Endometrial microvascular endothelial cells (primary cell): ENCODE data around the gene POR. TPM values are rescaled to one million over a fixed set of nuclear protein-coding genes. Genes with fewer than 3 reads are reported as not detected.
"Not testable (repeated sequence)": the region's sequence is repeated elsewhere in the genome, so short reads cannot be mapped to it uniquely, and the experiment has no call there.

Experiments used
- in situ Hi-C: cut with HindIII; loops from 2 replicates; pipeline ENCODE4 v1.10.0; 2017; ENCODE audit warnings: low sequenced_read_pairs, low pct_unique_long_range_greater_than_20kb; ENCODE audit errors: inconsistent ontology term
- total RNA-seq: library from RNA; depleted of rRNA; stranded (reverse); fragments of >200 nt; gene quantifications from one replicate; pipeline ENCODE4 v1.2.3, GENCODE V29; 2015; ENCODE audit errors: inconsistent ontology term

The POR gene
- total RNA-seq, 1 donor from 2014 or later, result 50.1 TPM

DNA sequence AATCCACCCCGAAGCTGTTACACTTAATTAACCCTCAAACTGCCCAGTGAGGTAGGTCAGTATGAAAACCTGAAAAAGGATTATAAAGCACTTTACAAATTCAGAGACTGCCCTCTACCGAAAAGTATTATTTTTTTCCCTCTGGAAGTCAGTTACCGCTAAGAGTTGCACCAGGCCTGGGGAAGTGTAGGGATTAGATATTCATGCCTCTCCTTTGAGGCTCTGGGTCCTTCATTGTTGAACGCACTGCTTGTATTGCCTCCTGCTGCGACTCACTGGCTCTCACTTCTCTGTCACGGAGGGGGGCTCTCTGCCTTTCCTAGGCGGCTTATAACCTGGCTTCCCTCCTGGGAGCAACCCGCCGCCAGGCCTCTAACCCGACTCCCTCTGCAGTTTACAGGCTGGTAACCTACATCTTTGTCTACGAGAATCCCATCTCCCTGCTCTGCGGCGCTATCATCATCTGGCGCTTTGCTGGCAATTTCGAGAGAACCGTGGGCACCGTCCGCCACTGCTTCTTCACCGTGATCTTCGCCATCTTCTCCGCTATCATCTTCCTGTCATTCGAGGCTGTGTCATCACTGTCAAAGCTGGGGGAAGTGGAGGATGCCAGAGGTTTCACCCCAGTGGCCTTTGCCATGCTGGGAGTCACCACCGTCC is 33.4 kb upstream of the POR start:
- in situ Hi-C loops, result no loop called here

DNA sequence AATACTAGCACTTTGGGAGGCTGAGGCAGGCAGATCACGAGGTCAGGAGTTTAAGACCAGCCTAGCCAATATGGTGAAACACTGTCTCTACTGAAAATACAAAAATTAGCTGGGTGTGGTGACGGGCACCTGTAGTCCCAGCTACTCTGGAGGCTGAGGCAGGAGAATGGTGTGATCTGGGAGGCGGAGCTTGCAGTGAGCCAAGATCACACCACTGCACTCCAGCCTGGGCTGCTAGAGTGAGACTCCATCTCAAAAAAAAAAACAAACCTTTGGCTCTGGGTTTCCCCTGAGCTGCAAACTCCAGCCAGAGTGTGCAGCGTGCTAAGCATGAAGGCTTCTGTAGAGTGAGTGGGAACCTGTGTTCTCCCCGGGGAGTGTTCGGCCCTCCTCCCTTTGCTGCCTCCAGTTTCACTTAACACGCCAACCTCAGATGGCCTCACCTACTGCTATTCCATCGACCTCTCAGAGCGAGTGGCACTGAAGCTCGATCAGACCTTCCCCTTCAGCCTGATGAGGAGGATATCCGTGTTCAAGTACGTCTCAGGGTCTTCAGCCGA is 31.6 kb upstream of the POR start:
- in situ Hi-C loops, result not testable (repeated sequence)

GRCh38 chr7:75884476-75884875 is 30.5 kb upstream of the POR start:
- in situ Hi-C loops, result no loop called here

DNA sequence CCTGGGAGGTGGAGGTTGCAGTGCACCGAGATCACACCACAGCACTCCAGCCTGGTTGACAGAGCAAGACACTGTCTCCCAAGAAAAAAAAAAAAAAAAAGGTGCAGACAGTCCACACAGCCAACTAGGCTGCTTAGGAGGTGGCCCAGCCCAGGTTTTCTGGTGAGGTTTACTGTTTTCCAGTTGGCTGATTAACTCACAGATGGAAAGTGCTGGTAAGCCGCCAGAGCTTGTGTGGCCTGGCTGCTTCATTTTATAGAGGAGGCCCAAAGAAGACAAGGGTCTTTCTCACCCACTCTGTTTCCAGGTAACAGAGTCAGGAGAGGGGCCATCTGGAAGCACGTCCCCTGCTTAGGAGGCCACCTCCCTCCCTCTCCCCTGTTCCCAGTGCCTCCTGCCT is 29.9 kb upstream of the POR start:
- in situ Hi-C loops, result no loop called here

GRCh38 chr7:75887669-75888369 is 27.1 kb upstream of the POR start:
- in situ Hi-C loops, result no loop called here

- in situ Hi-C loops, result no loop called here
These were observed 26.3 kb upstream of the POR start for GRCh38 chr7:75888464-75889222.

DNA sequence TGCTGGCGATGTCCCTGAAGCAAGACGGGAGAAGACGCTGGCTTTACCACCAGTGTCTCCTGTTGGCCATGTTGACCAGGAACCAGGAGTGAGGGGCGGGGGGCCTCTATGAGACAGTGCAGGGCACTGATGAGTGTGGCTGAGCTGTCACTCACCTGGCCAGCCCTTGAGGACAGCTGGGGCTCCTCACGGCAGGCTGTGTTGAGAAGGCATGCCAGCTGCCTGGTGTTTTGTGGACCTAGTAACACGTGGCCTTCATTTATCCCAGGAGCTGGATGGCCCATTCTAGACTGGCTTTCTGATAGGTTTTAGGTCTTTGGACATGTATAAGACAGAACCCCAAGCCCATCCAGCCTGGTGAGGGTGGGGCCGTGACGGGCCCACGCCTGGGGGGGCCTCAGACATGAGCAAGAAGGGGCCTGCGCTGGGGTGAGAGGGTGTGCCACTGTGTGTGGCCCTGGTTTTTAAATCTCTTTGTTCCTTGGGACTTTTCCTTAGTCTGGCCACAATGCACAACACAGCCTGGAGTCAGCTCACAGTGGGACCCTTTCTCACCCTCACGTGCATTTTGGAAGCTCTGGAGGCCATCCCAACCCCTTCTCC is 25.6 kb upstream of the POR start:
- in situ Hi-C loops, result no loop called here

GRCh38 chr7:75889826-75890225 is 25.1 kb upstream of the POR start:
- in situ Hi-C loops, result no loop called here

GRCh38 chr7:75891237-75891636 is 23.7 kb upstream of the POR start:
- in situ Hi-C loops, result not testable (repeated sequence)

GRCh38 chr7:75891815-75892411 is 23.0 kb upstream of the POR start:
- in situ Hi-C loops, result no loop called here

DNA sequence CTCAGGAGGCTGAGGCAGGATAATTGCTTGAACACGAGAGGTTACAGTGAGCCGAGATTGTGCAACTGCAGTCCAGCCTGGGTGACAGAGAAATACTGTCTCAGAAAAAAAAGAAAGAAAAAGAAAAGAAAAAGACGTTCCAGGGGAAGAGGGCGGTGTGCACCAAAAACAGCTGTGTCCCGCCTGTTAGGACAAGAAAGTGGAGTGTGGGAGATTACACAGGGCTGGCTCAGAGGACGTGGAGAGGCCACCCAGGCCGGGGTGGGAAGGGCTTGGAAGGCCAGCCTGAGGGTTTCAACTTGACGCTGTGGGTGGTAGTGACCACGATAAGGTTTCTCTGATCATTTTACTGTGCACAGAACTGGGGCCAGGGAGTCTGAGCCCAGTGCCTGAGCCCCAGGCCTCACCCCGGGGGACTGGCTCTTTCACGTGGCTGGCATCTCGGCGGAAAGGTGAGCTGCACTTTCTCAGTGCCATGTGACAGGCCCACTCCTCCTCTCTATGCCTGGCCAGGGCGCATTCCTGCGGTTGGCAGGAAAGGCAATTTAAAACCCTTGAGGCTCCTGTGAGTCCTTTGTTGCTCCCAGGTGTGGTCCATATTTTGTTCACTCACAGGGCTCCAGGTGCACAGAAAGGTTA is 22.2 kb upstream of the POR start:
- in situ Hi-C loops, result no loop called here

GRCh38 chr7:75896803-75897327 is 18.1 kb upstream of the POR start:
- in situ Hi-C loops, result no loop called here

DNA sequence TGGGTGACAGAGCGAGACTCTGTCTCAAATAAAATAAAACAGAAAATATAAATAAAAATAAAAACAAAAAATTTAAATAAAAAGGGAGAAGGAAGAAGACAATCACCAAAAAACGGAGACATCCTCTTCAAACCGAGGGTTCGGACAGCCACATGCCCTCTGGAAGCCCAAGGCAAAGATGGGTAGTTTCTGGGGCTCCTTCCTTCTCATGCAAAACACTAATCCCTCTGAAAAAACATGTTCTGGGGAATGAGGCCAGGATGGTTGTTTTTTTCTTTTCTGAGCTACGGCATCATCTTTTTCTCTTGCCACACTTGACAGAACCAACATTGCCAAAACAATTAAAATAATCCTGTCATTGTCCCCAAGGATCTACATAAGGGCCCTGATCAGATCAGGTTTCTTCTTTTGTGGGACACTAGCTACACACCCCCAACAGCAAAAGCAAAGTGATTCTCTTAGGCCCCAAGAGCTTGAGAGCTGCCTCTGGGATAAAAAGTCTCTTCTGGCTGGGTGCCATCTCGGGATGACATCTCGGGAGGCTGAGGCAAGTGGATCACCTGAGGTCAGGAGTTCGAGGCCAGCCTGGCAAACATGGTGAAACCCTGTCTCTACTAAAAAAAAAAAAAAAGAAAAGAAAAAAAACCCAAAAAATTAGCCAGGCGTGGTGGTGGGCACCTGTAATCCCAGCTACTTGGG is 14.2 kb upstream of the POR start:
- in situ Hi-C loops, result no loop called here

DNA sequence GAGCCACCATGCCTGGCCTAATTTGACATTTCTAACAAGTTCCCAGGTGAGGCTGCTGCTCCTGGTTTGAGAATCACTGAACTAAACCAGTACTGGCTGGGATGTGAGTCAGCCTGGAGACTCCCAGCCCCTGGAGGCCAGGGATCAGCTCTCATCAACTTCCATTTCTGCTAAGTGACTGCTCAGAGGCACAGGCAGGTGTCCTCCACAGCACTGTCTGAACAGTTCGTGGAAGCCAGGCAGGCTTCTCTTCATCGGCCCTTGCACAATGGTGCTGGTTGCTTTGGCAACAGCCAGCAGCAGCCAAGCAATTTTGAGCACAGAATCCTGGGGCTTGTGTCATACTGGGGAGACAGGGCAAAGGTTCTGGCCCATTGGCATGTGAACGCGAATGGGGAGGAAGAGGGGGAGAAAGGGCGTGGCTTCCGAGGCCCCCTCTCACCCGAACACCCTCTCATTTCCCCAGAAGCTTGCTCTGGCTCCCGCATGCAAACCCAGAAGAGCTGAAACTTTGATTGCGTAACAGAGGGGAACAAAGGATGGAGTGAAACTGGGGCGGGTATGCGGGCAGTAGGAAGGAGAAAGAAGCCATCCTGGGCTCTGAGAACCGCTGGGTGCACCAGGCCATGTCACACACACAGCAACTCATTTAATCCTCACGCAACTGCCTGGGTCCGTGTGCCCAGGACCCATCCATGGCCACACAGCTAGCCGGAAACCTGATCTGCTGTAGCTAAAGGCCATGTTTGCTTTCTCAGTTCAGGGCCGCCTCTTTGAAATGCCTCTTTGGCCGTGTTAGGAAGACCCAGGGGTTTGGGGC is 9.0 kb upstream of the POR start:
- in situ Hi-C loops, result no loop called here

GRCh38 chr7:75906991-75907667 is 7.8 kb upstream of the POR start:
- in situ Hi-C loops, result no loop called here

GRCh38 chr7:75907668-75908039 is 7.3 kb upstream of the POR start:
- in situ Hi-C loops, result not testable (repeated sequence)
